HG03159 (cell line): ENCODE results near the gene DENND6B.
"Not testable (repeated sequence)": the region's sequence is repeated elsewhere in the genome, so short reads cannot be mapped to it uniquely, and the experiment has no call there.

Experiments used
- ATAC-seq: cut with Tn5 transposase; IDR thresholded peaks from one replicate; pipeline ENCODE4 v1.9.1; 2021; ENCODE audit warnings: mild to moderate bottlenecking, moderate library complexity; ENCODE audit not compliant: unreplicated experiment

The DENND6B gene, protein sequence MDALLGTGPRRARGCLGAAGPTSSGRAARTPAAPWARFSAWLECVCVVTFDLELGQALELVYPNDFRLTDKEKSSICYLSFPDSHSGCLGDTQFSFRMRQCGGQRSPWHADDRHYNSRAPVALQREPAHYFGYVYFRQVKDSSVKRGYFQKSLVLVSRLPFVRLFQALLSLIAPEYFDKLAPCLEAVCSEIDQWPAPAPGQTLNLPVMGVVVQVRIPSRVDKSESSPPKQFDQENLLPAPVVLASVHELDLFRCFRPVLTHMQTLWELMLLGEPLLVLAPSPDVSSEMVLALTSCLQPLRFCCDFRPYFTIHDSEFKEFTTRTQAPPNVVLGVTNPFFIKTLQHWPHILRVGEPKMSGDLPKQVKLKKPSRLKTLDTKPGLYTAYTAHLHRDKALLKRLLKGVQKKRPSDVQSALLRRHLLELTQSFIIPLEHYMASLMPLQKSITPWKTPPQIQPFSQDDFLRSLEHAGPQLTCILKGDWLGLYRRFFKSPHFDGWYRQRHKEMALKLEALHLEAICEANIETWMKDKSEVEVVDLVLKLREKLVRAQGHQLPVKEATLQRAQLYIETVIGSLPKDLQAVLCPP

DNA sequence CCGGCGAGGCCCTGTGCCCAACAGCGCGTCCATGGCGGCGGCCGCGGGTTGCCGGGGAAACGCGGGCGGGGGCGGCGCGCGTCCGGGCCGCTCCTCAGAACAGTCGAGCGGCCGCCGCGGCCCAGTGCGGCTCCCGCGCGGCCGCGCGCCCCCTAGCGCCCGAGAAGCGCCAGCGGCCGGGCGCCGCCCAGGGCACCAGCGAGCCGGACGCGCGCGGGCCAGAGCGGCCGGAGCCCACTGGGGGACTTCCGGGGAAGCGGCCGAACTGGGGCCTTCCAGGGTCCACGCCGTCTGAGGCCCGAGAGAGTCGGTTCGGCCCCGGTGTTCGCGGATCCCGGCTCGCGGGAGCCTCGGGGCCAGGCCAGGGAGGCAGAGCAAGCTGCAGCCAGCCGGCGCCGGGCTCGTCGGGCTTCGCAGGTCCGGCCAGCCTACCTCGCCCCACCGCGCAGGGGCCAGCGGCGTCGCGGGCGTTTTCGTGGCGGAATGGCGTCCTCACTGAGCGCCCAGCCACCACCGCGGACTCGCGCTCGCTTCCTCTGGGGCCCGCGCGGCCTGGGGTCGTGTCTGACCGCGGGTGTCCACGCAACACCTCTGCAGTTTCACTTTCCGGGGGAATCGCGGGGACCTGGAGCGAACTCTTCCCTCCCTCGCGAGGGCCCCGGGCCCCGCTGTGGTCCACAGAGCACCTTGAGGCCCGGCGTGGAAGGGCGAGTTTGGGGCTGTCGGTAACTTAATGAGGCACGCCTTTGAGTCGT lies at the start of gene DENND6B:
TSS of gene DENND6B (minus strand) at position 57 of the 755 bp plus-strand sequence. CDS start at position 33, 24 bp downstream.
- peak; percentile 72 for ATAC-seq

DNA sequence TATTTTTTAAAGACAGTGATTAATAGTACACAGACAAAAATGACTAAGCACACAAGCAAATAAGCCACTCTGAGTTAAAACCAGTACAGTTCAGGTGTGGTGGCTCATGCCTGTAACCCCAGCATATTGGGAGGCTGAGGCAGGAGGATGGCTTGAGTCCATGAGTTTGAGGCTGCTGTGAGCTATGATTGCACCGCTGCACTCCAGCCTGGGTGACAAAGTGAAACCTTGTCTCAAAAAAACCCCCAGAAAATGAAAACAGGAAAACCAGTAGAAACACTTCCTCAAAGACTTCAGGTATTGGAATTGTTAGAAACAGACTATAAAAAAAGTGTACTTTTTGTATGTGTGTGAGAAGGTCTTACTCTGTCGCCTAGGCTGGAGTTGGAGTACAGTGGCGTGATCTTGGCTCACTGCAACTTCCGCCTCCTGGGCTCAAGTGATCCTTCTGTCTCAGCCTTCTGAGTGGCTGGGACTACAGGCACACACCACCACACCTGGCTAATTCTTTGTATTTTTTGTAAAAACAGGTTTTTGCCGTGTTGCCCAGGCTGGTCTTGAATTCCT lies 49.4 kb upstream of the DENND6B start:
- no peak for ATAC-seq

GRCh38 chr22:50371101-50371648 lies 44.4 kb upstream of the DENND6B start:
- ATAC-seq: no peak

- no peak for ATAC-seq
These were observed 41.1 kb upstream of the DENND6B start for GRCh38 chr22:50367778-50368500.

DNA sequence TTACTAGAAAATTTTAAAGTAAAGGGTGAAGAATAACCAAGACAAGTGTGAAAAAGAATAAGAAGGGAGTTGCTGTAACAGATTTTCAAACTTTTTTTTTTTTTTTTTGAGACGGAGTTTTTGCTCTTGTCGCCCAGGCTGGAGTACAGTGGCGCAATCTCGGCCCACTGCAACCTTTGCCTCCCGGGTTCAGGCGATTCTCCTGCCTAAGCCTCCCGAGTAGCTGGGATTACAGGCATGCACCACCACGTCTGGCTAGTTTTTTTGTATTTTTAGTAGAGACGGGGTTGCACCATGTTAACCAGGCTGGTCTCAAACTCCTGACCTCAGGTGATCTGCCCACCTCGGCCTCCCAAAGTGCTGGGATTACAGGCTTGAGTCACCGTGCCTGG lies 37.0 kb upstream of the DENND6B start:
- not testable (repeated sequence) for ATAC-seq

DNA sequence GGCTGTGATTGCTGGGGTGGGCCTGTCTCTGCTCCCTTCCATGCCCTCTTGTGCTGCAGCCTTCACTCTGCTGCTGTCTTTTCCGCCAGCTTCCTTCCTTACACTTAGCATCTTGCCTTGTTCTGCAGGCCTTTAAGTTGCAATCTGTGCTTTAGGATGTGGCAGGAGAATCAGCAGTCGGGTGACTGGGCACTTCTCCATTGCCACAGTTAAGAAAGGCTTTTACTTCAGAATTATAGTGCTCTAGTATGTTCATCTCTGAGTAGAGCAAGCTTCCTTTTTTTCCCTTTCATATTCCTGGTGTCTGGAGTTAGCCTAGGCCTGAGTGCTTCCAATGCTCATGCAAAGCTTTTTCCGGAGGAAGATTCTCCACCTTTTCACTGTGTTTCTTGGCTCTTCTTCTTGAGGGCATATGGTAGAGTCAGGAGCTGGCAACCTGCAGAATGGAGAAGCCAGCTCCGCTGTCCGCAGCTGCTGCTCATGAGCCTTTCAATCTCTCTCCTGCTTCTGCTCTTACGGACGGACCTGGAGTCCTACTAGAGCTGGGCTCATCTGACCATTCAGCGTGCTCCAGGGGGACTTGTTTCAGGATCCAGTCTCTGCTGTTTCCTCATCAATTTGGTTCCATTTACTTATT lies 36.5 kb upstream of the DENND6B start:
- ATAC-seq: no peak

DNA sequence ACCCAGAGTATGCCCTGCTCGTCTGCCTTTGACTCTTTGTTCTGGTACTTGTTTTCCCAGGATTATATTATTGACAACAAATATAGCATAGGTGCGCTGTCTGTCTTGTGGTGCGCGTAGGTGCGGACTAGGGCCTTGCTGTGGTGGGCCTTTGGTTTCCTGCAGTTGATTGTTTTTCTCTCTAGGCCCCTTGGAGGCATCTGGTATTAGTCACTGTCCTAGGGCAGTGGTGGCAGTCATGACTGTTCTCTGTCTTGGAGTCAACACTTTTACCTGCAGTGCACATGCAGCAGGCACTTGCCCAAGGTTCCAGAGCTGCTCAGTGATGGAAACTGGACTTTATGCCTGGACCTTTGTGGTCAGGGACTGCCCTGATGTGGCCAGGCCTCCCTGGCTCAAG lies 34.9 kb upstream of the DENND6B start:
- ATAC-seq: no peak

GRCh38 chr22:50361222-50361621 lies 34.4 kb upstream of the DENND6B start:
- ATAC-seq: no peak

GRCh38 chr22:50360578-50360977 lies 33.8 kb upstream of the DENND6B start:
- no peak for ATAC-seq

GRCh38 chr22:50357756-50358155 lies 30.9 kb upstream of the DENND6B start:
- no peak for ATAC-seq

GRCh38 chr22:50357222-50357621 lies 30.4 kb upstream of the DENND6B start:
- no peak for ATAC-seq

DNA sequence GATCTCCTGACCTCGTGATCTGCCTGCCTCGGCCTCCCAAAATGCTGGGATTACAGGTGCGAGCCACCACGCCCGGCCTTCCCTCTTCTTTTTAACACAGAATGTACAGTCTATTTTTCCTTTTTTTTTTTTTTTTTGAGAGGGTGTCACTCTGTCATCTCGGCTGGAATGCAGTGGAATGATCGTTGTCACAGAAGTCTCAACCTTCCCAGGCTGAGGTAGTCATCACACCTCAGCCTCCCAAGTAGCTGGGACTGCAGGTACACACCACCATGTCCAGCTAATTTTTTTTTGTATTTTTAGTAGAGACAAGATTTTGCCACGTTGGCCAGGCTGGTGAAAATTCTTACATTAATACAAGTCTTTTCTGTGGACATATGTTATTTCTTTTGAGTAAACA lies 29.4 kb upstream of the DENND6B start:
- ATAC-seq: no peak

GRCh38 chr22:50348058-50348457 lies 21.2 kb upstream of the DENND6B start:
- ATAC-seq: no peak

- ATAC-seq: no peak
These were observed 20.3 kb upstream of the DENND6B start for GRCh38 chr22:50347157-50347556.

- no peak for ATAC-seq
These were observed 19.7 kb upstream of the DENND6B start for GRCh38 chr22:50346470-50346869.

DNA sequence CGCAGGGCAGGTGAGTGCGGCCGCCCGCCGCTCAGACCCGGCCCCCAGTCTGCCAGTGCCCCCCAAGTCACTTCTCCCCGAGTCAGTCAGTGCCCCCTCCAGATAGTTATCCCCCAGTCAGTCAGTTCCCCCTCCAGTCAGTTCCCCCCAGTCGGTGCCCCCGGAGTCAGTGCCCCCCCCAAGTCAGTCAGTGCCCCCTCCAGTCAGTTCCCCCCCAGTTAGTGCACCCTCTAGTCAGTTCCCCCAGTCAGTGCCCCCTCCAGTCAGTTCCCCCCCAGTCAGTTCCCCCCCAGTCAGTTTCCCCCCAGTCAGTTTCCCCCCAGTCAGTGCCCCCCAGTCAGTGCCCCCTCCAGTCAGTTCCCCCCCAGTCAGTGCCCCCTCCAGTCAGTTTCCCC lies 16.7 kb upstream of the DENND6B start:
- ATAC-seq: no peak

GRCh38 chr22:50342651-50343540 lies 16.1 kb upstream of the DENND6B start, which contains the start of gene PPP6R2:
Gene PPP6R2 (plus strand): TSS chr22:50343327. CDS start chr22:50393909, 50,582 bp downstream.
- peak; percentile 61 for ATAC-seq

GRCh38 chr22:50341977-50342650 lies 15.3 kb upstream of the DENND6B start:
- no peak for ATAC-seq
